IMR-90 (cell line): Measurements from ENCODE around the gene OSMR. TPM values are rescaled to one million over a fixed set of nuclear protein-coding genes. Genes with fewer than 3 reads are reported as not detected.

Experiments used
- ATAC-seq: fragments of 200-7000 bp; cut with Tn5 transposase; 2 replicates; pipeline ENCODE4 v1.9.1; 2020; ENCODE audit warnings: low read depth, mild to moderate bottlenecking, moderate library complexity
- BruUV-seq: library from RNA; stranded (reverse); fragments of 400-500 nt; replicated peaks from 2 replicates; lab custom pipeline; 2021; lab: Mats Ljungman, UMichigan
- CTCF ChIA-PET: fragments of 300-600 bp; formaldehyde crosslinking; extraction: SDS; loops from one replicate; lab custom pipeline; 2021; ENCODE audit warnings: antibody characterized with exemption; lab: Yijun Ruan, JAX
- POLR2A ChIA-PET: fragments of 300-600 bp; sonication (Branson Sonifier 250); formaldehyde crosslinking; loops from one replicate; lab custom pipeline; 2022; ENCODE audit warnings: antibody characterized with exemption; ENCODE audit not compliant: unreplicated experiment; lab: Charles Lee
- DNase-seq: peaks from one replicate; pipeline ENCODE4 v3.0.0; 2013
- H2AFZ ChIP-seq: replicated peaks from 2 replicates; pipeline ENCODE3; 2013; ENCODE audit warnings: low read length, mild to moderate bottlenecking; ENCODE audit not compliant: poor library complexity
- H2AK5ac ChIP-seq: 2 replicates; pipeline ENCODE4 v1.6.1; 2013; ENCODE audit warnings: low read depth, low read length, inconsistent platforms
- H2AK9ac ChIP-seq: replicated peaks from 2 replicates; pipeline ENCODE3; 2013; ENCODE audit warnings: mild to moderate bottlenecking, low read depth, low read length, moderate library complexity; ENCODE audit not compliant: poor library complexity
- H2BK120ac ChIP-seq: 2 replicates; pipeline ENCODE4 v1.6.1; 2013; ENCODE audit warnings: low read depth, low read length, inconsistent platforms
- H2BK15ac ChIP-seq: 3 replicates; pipeline ENCODE4 v1.6.1; 2013; ENCODE audit warnings: low read depth, low read length, inconsistent platforms
- H2BK20ac ChIP-seq: 2 replicates; pipeline ENCODE4 v1.6.1; 2013; ENCODE audit warnings: low read depth, mild to moderate bottlenecking, inconsistent platforms, low read length, moderate library complexity
- H2BK5ac ChIP-seq: 2 replicates; pipeline ENCODE4 v1.6.1; 2013; ENCODE audit warnings: mild to moderate bottlenecking, low read depth, low read length, inconsistent platforms; ENCODE audit not compliant: poor library complexity, severe bottlenecking
- H3K14ac ChIP-seq: replicated peaks from 2 replicates; pipeline ENCODE4 v1.6.1; 2013; ENCODE audit warnings: low read depth, low read length, inconsistent platforms
- H3K18ac ChIP-seq: 2 replicates; pipeline ENCODE4 v1.6.1; 2013; ENCODE audit warnings: low read depth, low read length, control low read depth
- H3K23ac ChIP-seq: 2 replicates; pipeline ENCODE4 v1.6.1; 2013; ENCODE audit warnings: low read depth, low read length, inconsistent platforms
- H3K27ac ChIP-seq: 2 replicates; pipeline ENCODE4 v1.5.1; 2013; ENCODE audit warnings: mild to moderate bottlenecking, control low read depth, low read length; ENCODE audit not compliant: insufficient read depth
- H3K27me3 ChIP-seq: 2 replicates; pipeline ENCODE4 v1.6.1; 2013; ENCODE audit warnings: low read length; ENCODE audit not compliant: control insufficient read depth, insufficient read depth
- H3K36me3 ChIP-seq: 2 replicates; pipeline ENCODE4 v1.6.1; 2013; ENCODE audit warnings: low read length, mixed read lengths; ENCODE audit not compliant: control insufficient read depth, insufficient read depth
- H3K4ac ChIP-seq: 2 replicates; pipeline ENCODE4 v1.6.1; 2013; ENCODE audit warnings: low read depth, low read length, inconsistent platforms
- H3K4me1 ChIP-seq: 2 replicates; pipeline ENCODE4 v1.6.1; 2013; ENCODE audit warnings: low read length, mixed read lengths; ENCODE audit not compliant: control insufficient read depth, insufficient read depth
- H3K4me2 ChIP-seq: 2 replicates; pipeline ENCODE4 v1.6.1; 2013; ENCODE audit warnings: low read depth, mild to moderate bottlenecking, control low read depth, low read length, moderate library complexity
- H3K4me3 ChIP-seq: 2 replicates; pipeline ENCODE4 v1.5.1; 2013; ENCODE audit warnings: low read depth, mild to moderate bottlenecking, control low read depth, low read length, moderate library complexity; ENCODE audit not compliant: insufficient read depth
- H3K56ac ChIP-seq: 2 replicates; pipeline ENCODE4 v1.6.1; 2013; ENCODE audit warnings: low read length, inconsistent platforms; ENCODE audit not compliant: insufficient read depth; ENCODE audit errors: extremely low read depth
- H3K79me1 ChIP-seq, 2 experiments: 2 replicates each; pipeline ENCODE4 v1.6.1; 2013; ENCODE audit warnings: low read length in 2 of 2, inconsistent platforms in 1 of 2, low read depth in 1 of 2
- H3K9ac ChIP-seq: 2 replicates; pipeline ENCODE4 v1.6.1; 2013; ENCODE audit warnings: low read depth, low read length, control low read depth
- H3K9me1 ChIP-seq: 2 replicates; pipeline ENCODE4 v1.6.1; 2013; ENCODE audit warnings: low read length, inconsistent platforms; ENCODE audit not compliant: insufficient read depth
- H3K9me3 ChIP-seq: 2 replicates; pipeline ENCODE4 v1.6.1; 2013; ENCODE audit warnings: low read length; ENCODE audit not compliant: control insufficient read depth, insufficient read depth
- H4K20me1 ChIP-seq: 2 replicates; pipeline ENCODE4 v1.6.1; 2013; ENCODE audit warnings: low read length, inconsistent platforms; ENCODE audit not compliant: insufficient read depth
- H4K5ac ChIP-seq: 2 replicates; pipeline ENCODE4 v1.6.1; 2013; ENCODE audit warnings: mild to moderate bottlenecking, low read depth, low read length, control low read depth
- H4K8ac ChIP-seq, 2 experiments: 2 replicates each; pipeline ENCODE4 v1.6.1; 2013; ENCODE audit warnings: low read depth in 2 of 2, low read length in 2 of 2, control low read depth in 1 of 2, inconsistent platforms in 1 of 2
- H4K91ac ChIP-seq: 2 replicates; pipeline ENCODE4 v1.6.1; 2013; ENCODE audit warnings: low read depth, low read length, inconsistent platforms; ENCODE audit not compliant: insufficient read depth
- CHD1 ChIP-seq: IDR thresholded peaks from 2 replicates; pipeline ENCODE4 v1.6.1; 2012; ENCODE audit warnings: low read depth, low read length, improper control_type of control experiment
- CTCF ChIP-seq: conservative IDR thresholded peaks from 2 replicates; pipeline ENCODE4 v1.5.1; 2012; ENCODE audit warnings: mild to moderate bottlenecking, low read depth, low read length, improper control_type of control experiment
- ELK1 ChIP-seq: fragments of 150-350 bp; IDR thresholded peaks from 2 replicates; pipeline ENCODE4 v1.6.1; 2016; ENCODE audit warnings: low read depth, mild to moderate bottlenecking, low read length, moderate library complexity, borderline replicate concordance
- FOS ChIP-seq: fragments of 150-350 bp; IDR thresholded peaks from 2 replicates; pipeline ENCODE4 v1.6.1; 2016; ENCODE audit warnings: low read depth, low read length
- MAFK ChIP-seq: IDR thresholded peaks from 2 replicates; pipeline ENCODE4 v1.6.1; 2012; ENCODE audit warnings: low read depth, low read length, improper control_type of control experiment
- MXI1 ChIP-seq: IDR thresholded peaks from 2 replicates; pipeline ENCODE4 v1.6.1; 2012; ENCODE audit warnings: low read depth, mild to moderate bottlenecking, low read length, moderate library complexity, borderline replicate concordance
- WGBS, 2 experiments: methylation state at CpG; one replicate each; pipeline versions ENCODE4 v1.1.5 to v1.1.7; 2013; ENCODE audit warnings: missing lambda C conversion rate in 2 of 2; ENCODE audit not compliant: insufficient read length in 1 of 2; ENCODE audit errors: extremely low coverage in 2 of 2; 5-methylcytosine and 5-hydroxymethylcytosine counted together
- dilution Hi-C: fragments of 300-500 bp; cut with HindIII; formaldehyde crosslinking; loops from one replicate; pipeline ENCODE4 v1.14.3; 2018; ENCODE audit warnings: low sequenced_read_pairs; ENCODE audit not compliant: unreplicated experiment
- in situ Hi-C: fragments of 300-500 bp; cut with MboI; formaldehyde crosslinking; loops from 3 replicates; pipeline ENCODE4 v1.14.3; 2019; ENCODE audit warnings: low sequenced_read_pairs, inconsistent platforms, mixed read lengths
- intact Hi-C: fragments of 100-400 bp; cut with micrococcal nuclease; formaldehyde crosslinking; loops from 2 replicates; pipeline ENCODE4 v1.10.0; 2022
- polyA plus RNA-seq, 3 experiments: library from polyadenylated mRNA; depleted of rRNA; stranded (reverse); fragments of >200 nt; gene quantifications; 2 replicates each; pipeline ENCODE4 v1.2.3, GENCODE V29; 2012; ENCODE audit warnings: low replicate concordance in 1 of 3
- total RNA-seq: library from RNA; depleted of rRNA; stranded (reverse); fragments of >200 nt; gene quantifications from 2 replicates; pipeline ENCODE4 v1.2.3, GENCODE V29; 2012

Gene OSMR
- total and polyA plus RNA-seq, 2 of the 4 experiments (the other 2 are of a cell fraction), result 41.6 to 48.7 TPM

- Histone ChIP-seq H2BK120ac (no peak overlapping the region), H2BK5ac (no peak overlapping the region), H3K23ac (no peak overlapping the region), H3K27me3 (no peaks in the 10 kb centered on the region), H2BK15ac (no peak overlapping the region), H3K56ac (no peak overlapping the region), H3K14ac (no peak overlapping the region), H4K91ac (no peak overlapping the region), H2AK9ac (no peak overlapping the region), H4K20me1 (no peaks in the 10 kb centered on the region; the same call in 1 of the 2 replicates), H3K27ac (no peak overlapping the region), H4K5ac (no peak overlapping the region), H3K9me1 (peaks cover 16% of the 10 kb centered on the region), H3K79me1 (peaks cover 14 to 30% of the 10 kb centered on the region in 2 experiments), H3K4me3 (no peak overlapping the region), H3K9ac (no peak overlapping the region), H2AFZ (no peak overlapping the region), H2BK20ac (no peak overlapping the region), H3K4me1 (0 out of 2 replicates have a peak, but pooled peaks cover 2% of the 10 kb centered on the region), H4K8ac (no peak overlapping the region), H3K9me3 (no peaks in the 10 kb centered on the region), H2AK5ac (no peak overlapping the region), H3K4ac (no peak overlapping the region), H3K36me3 (peaks cover 55% of the 10 kb centered on the region), H3K18ac (no peak overlapping the region), H3K4me2 (no peak overlapping the region)
- dilution Hi-C loops (no loop called here), intact Hi-C loops (no loop called here), in situ Hi-C loops (no loop called here)
- CTCF ChIA-PET, result no interaction called here
- TF ChIP-seq CTCF (no peak), ELK1 (no peak), MXI1 (no peak), FOS (no peak), CHD1 (no peak), MAFK (no peak)
- DNase-seq, result no peak
- ATAC-seq, result no peak
- POLR2A ChIA-PET, result no interaction called here
- no TSS peak for BruUV-seq
- WGBS, 2 experiments, result no CpG with 5 or more reads among the region's 4 CpGs
Measured at GRCh38 chr5:38931731-38932130, 85.9 kb downstream of the OSMR start.
